ENCODE results near the gene OSTN.

Gene OSTN

GRCh38 chr3:191294291-191294690 lies 95.2 kb downstream of the OSTN start (continued):
- no peak for TF ChIP-seq ZNF174 (tag by site-specific recombination; IDR thresholded peaks at IDR 0.05)
- no peak for TF ChIP-seq PRDM1 (tag by site-specific recombination; IDR thresholded peaks at IDR 0.05)
- TF ChIP-seq ZBTB1 (tag by site-specific recombination; IDR thresholded peaks at IDR 0.05) = no peak
- no peak for TF ChIP-seq BCL6B (tag by site-specific recombination; IDR thresholded peaks at IDR 0.05)
- no peak for TF ChIP-seq ZNF664 (tag by site-specific recombination; IDR thresholded peaks at IDR 0.05)
- no peak for TF ChIP-seq ZNF513 (tag by site-specific recombination; IDR thresholded peaks at IDR 0.05)
- no peak for TF ChIP-seq ZNF433 (tag by site-specific recombination; IDR thresholded peaks at IDR 0.05; ENCODE audit: low read depth)
- no peak for TF ChIP-seq ZNF701 (tag by site-specific recombination; IDR thresholded peaks at IDR 0.05)
- no peak for TF ChIP-seq ZNF747 (tag by site-specific recombination; IDR thresholded peaks at IDR 0.05)
- no peak for TF ChIP-seq ZNF558 (tag by site-specific recombination; IDR thresholded peaks at IDR 0.05)
- TF ChIP-seq ZFP37 (tag by site-specific recombination; IDR thresholded peaks at IDR 0.05) = no peak
- no peak for TF ChIP-seq IKZF3 (tag by site-specific recombination; IDR thresholded peaks at IDR 0.05)
- TF ChIP-seq ZNF280C (tag by site-specific recombination; IDR thresholded peaks at IDR 0.05) = no peak

DNA sequence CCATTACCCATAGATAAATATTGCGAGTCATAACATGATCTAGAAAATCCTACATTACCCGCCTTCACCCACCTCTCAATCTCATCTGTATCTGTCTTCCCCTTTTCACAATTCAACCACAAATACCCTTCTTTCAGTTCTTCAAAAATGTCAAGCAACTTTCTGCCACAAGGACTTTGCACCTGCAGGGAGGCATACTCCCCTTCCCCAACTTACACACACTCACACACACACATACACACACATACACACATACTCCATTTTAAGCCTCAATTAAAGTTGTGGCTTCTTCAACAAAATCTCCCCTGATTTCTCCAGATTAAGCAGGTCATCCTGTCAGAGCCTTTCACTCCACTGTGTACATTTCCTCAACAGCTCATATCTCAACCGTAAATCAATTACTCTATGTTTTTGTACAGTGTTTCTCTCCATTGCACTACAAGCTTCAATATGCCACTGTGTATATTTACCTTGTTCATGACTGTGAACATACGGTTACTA lies 97.0 kb downstream of the OSTN start:
- ChIA-PET CTCF (no interaction called here), POLR2A (no interaction called here)
- TF ChIP-seq ZNF223 (tag by site-specific recombination; IDR thresholded peaks at IDR 0.05) (no peak), ZNF174 (tag by site-specific recombination; IDR thresholded peaks at IDR 0.05) (no peak), ZNF791 (tag by site-specific recombination; IDR thresholded peaks at IDR 0.05) (no peak), ZNF544 (tag by site-specific recombination; IDR thresholded peaks at IDR 0.05) (no peak), BCL11A (tag by site-specific recombination; IDR thresholded peaks at IDR 0.05; ENCODE audit: low read depth) (no peak), ZEB2 (tag by site-specific recombination; IDR thresholded peaks at IDR 0.05) (no peak), ZNF292 (tag by site-specific recombination; IDR thresholded peaks at IDR 0.05; ENCODE audit: borderline replicate concordance, low read depth) (no peak), ZSCAN16 (tag by site-specific recombination; IDR thresholded peaks at IDR 0.05) (no peak), SP7 (tag by site-specific recombination; IDR thresholded peaks at IDR 0.05) (no peak), GFI1B (tag by site-specific recombination; IDR thresholded peaks at IDR 0.05) (no peak), HOXA7 (CRISPR knock-in tag; IDR thresholded peaks at IDR 0.05; ENCODE audit: borderline replicate concordance) (no peak), TRIM28 (IDR thresholded peaks at IDR 0.05; ENCODE audit: borderline replicate concordance, low read length) (0 out of 2 replicates have a peak, but pooled peaks have one; percentile 21)
- TF ChIP-seq, protein P1, sequence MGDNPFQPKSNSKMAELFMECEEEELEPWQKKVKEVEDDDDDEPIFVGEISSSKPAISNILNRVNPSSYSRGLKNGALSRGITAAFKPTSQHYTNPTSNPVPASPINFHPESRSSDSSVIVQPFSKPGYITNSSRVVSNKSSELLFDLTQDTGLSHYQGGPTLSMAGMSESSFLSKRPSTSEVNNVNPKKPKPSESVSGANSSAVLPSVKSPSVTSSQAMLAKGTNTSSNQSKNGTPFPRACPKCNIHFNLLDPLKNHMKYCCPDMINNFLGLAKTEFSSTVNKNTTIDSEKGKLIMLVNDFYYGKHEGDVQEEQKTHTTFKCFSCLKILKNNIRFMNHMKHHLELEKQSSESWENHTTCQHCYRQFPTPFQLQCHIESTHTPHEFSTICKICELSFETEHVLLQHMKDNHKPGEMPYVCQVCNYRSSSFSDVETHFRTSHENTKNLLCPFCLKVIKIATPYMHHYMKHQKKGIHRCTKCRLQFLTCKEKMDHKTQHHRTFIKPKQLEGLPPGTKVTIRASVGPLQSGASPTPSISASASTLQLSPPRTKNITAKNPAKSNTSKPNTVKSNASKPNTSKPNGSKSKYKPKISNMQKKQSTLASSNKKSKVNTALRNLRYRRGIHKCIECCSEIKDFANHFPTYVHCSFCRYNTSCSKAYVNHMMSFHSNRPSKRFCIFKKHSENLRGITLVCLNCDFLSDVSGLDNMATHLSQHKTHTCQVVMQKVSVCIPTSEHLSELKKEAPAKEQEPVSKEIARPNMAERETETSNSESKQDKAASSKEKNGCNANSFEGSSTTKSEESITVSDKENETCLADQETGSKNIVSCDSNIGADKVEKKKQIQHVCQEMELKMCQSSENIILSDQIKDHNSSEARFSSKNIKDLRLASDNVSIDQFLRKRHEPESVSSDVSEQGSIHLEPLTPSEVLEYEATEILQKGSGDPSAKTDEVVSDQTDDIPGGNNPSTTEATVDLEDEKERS (tag by site-specific recombination; IDR thresholded peaks at IDR 0.05) = no peak
- TF ChIP-seq, protein P2, sequence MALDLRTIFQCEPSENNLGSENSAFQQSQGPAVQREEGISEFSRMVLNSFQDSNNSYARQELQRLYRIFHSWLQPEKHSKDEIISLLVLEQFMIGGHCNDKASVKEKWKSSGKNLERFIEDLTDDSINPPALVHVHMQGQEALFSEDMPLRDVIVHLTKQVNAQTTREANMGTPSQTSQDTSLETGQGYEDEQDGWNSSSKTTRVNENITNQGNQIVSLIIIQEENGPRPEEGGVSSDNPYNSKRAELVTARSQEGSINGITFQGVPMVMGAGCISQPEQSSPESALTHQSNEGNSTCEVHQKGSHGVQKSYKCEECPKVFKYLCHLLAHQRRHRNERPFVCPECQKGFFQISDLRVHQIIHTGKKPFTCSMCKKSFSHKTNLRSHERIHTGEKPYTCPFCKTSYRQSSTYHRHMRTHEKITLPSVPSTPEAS (tag by site-specific recombination; IDR thresholded peaks at IDR 0.05) = peak; percentile 47
- H3K4me3 ChIP-seq (ENCODE audit: low read depth, low read length) = no peak overlapping the region
- no peaks in the 10 kb centered on the region for H3K9me3 ChIP-seq (ENCODE audit: control insufficient read depth, insufficient read depth, low read depth, low read length)
- no peaks in the 10 kb centered on the region for H3K36me3 ChIP-seq (ENCODE audit: control insufficient read depth in 2 of 2, insufficient read depth in 1 of 2, low read length in 2 of 2)
- no peak overlapping the region for H3K27ac ChIP-seq (ENCODE audit: extremely low read depth, low read depth, low read length)
- H3K4me1 ChIP-seq (ENCODE audit: control insufficient read depth, insufficient read depth, low read length) = no peaks in the 10 kb centered on the region
